HG02571 (cell line): Measurements from ENCODE around the gene GTPBP1.

Experiments used
- ATAC-seq: cut with Tn5 transposase; IDR thresholded peaks from one replicate; pipeline ENCODE4 v1.9.1; 2021; ENCODE audit warnings: mild to moderate bottlenecking, moderate library complexity; ENCODE audit not compliant: unreplicated experiment

GTPBP1 gene

GRCh38 chr22:38724926-38725571 lies 19.3 kb downstream of the GTPBP1 start:
- ATAC-seq, result no peak

GRCh38 chr22:38725900-38726655 lies 20.3 kb downstream of the GTPBP1 start:
- no peak for ATAC-seq

- no peak for ATAC-seq
These were observed 21.4 kb downstream of the GTPBP1 start for GRCh38 chr22:38727123-38727522.

- no peak for ATAC-seq
These were observed 22.0 kb downstream of the GTPBP1 start for GRCh38 chr22:38727530-38728451.

GRCh38 chr22:38728871-38729796 lies 23.4 kb downstream of the GTPBP1 start:
- ATAC-seq, result no peak

- ATAC-seq, result no peak
These were observed 24.2 kb downstream of the GTPBP1 start for GRCh38 chr22:38729946-38730345.

- no peak for ATAC-seq
These were observed 24.7 kb downstream of the GTPBP1 start for GRCh38 chr22:38730411-38730871.

- ATAC-seq, result no peak
These were observed 26.0 kb downstream of the GTPBP1 start for GRCh38 chr22:38731703-38732161.

GRCh38 chr22:38732251-38732815 lies 26.6 kb downstream of the GTPBP1 start:
- ATAC-seq, result no peak

- no peak for ATAC-seq
These were observed 27.6 kb downstream of the GTPBP1 start for GRCh38 chr22:38733329-38733723.

- no peak for ATAC-seq
These were observed 28.1 kb downstream of the GTPBP1 start for GRCh38 chr22:38733724-38734381.

- ATAC-seq, result no peak
These were observed 28.8 kb downstream of the GTPBP1 start for GRCh38 chr22:38734421-38735100.

GRCh38 chr22:38735126-38735464 lies 29.4 kb downstream of the GTPBP1 start:
- ATAC-seq, result no peak

- no peak for ATAC-seq
These were observed 29.9 kb downstream of the GTPBP1 start for GRCh38 chr22:38735465-38736256.

- no peak for ATAC-seq
These were observed 30.5 kb downstream of the GTPBP1 start for GRCh38 chr22:38736257-38736570.

GRCh38 chr22:38737302-38738060 lies 31.7 kb downstream of the GTPBP1 start:
- no peak for ATAC-seq

- no peak for ATAC-seq
These were observed 32.8 kb downstream of the GTPBP1 start for GRCh38 chr22:38738475-38739070.
